T-helper 2 cell treated with Interferon-gamma antibody and Interleukin-4, amounts not matched to agents 100 ng/mL and 5 ng/mL, for 36 hours (primary cell): ENCODE data around the gene RCAN2. TPM values are rescaled to one million over a fixed set of nuclear protein-coding genes. Genes with fewer than 3 reads are reported as not detected.

Source experiments
- intact Hi-C: fragments of 100-400 bp; cut with micrococcal nuclease; formaldehyde crosslinking; loops from one replicate; pipeline ENCODE4 v1.15.1; 2023
- total RNA-seq: library from RNA; stranded (reverse); gene quantifications from 2 replicates; pipeline ENCODE4 v1.2.3, GENCODE V29; 2022

Gene RCAN2
- total RNA-seq, 1 donor from 2014 or later: not detected

GRCh38 chr6:46293641-46294316 is 197.5 kb downstream of the RCAN2 start:
- intact Hi-C loops: no loop called here

GRCh38 chr6:46291880-46292279 is 199.4 kb downstream of the RCAN2 start:
- intact Hi-C loops: no loop called here

GRCh38 chr6:46291275-46291633 is 200.0 kb downstream of the RCAN2 start:
- intact Hi-C loops: no loop called here

- intact Hi-C loops: no loop called here
Measured at GRCh38 chr6:46290421-46291274, 200.6 kb downstream of the RCAN2 start.

- intact Hi-C loops: no loop called here
Measured at GRCh38 chr6:46289898-46290297, 201.4 kb downstream of the RCAN2 start.

- intact Hi-C loops: no loop called here
Measured at GRCh38 chr6:46288835-46289234, 202.4 kb downstream of the RCAN2 start.

GRCh38 chr6:46287681-46288080 is 203.6 kb downstream of the RCAN2 start:
- intact Hi-C loops: no loop called here

- intact Hi-C loops: no loop called here
Measured at GRCh38 chr6:46287043-46287442, 204.2 kb downstream of the RCAN2 start.

- intact Hi-C loops: no loop called here
Measured at GRCh38 chr6:46284475-46284874, 206.8 kb downstream of the RCAN2 start.

GRCh38 chr6:46281110-46281509 is 210.1 kb downstream of the RCAN2 start:
- intact Hi-C loops: no loop called here

- intact Hi-C loops: no loop called here
Measured at GRCh38 chr6:46279874-46280273, 211.4 kb downstream of the RCAN2 start.

- intact Hi-C loops: no loop called here
Measured at GRCh38 chr6:46276576-46277142, 214.6 kb downstream of the RCAN2 start.

- intact Hi-C loops: no loop called here
Measured at GRCh38 chr6:46274502-46274901, 216.7 kb downstream of the RCAN2 start.

- intact Hi-C loops: no loop called here
Measured at GRCh38 chr6:46273911-46274310, 217.3 kb downstream of the RCAN2 start.

GRCh38 chr6:46271728-46272127 is 219.5 kb downstream of the RCAN2 start:
- intact Hi-C loops: no loop called here

- intact Hi-C loops: no loop called here
Measured at GRCh38 chr6:46271107-46271506, 220.1 kb downstream of the RCAN2 start.

- intact Hi-C loops: no loop called here
Measured at GRCh38 chr6:46270336-46270735, 220.9 kb downstream of the RCAN2 start.

- intact Hi-C loops: no loop called here
Measured at GRCh38 chr6:46269447-46270229, 221.6 kb downstream of the RCAN2 start.

- intact Hi-C loops: no loop called here
Measured at GRCh38 chr6:46267515-46267914, 223.7 kb downstream of the RCAN2 start.

- intact Hi-C loops: no loop called here
Measured at GRCh38 chr6:46265373-46265772, 225.9 kb downstream of the RCAN2 start.

GRCh38 chr6:46263707-46264086 is 227.6 kb downstream of the RCAN2 start:
- intact Hi-C loops: no loop called here
